GM13976 (cell line): ENCODE data around the gene MYO3A.

Source experiments
- DNase-seq: peaks from one replicate; pipeline ENCODE4 v3.0.0; 2012; ENCODE audit warnings: low spot score
- CTCF ChIP-seq: IDR thresholded peaks from 2 replicates; pipeline ENCODE4 v1.5.1; 2012; ENCODE audit warnings: borderline replicate concordance, mild to moderate bottlenecking; ENCODE audit not compliant: insufficient read depth; ENCODE audit errors: extremely low read depth, missing control alignments, control extremely low read depth
- in situ Hi-C: fragments of 300-500 bp; cut with MboI; formaldehyde crosslinking; loops from one replicate; pipeline ENCODE4 v1.12.0; 2022; ENCODE audit warnings: low sequenced_read_pairs, mixed read lengths, inconsistent platforms; ENCODE audit not compliant: unreplicated experiment

The MYO3A gene

GRCh38 chr10:25965584-25965983 lies 31.6 kb downstream of the MYO3A start:
- no peak for DNase-seq
- no peak for TF ChIP-seq CTCF
- in situ Hi-C loops = no loop called here

GRCh38 chr10:25966844-25967243 lies 32.8 kb downstream of the MYO3A start:
- in situ Hi-C loops = no loop called here
- no peak for DNase-seq
- no peak for TF ChIP-seq CTCF

GRCh38 chr10:25972631-25973030 lies 38.6 kb downstream of the MYO3A start:
- TF ChIP-seq CTCF = no peak
- DNase-seq = no peak
- in situ Hi-C loops = no loop called here

GRCh38 chr10:25974897-25975459 lies 40.9 kb downstream of the MYO3A start:
- in situ Hi-C loops = no loop called here
- no peak for TF ChIP-seq CTCF
- DNase-seq = no peak

GRCh38 chr10:25978771-25979170 lies 44.7 kb downstream of the MYO3A start:
- in situ Hi-C loops = no loop called here
- TF ChIP-seq CTCF = no peak
- no peak for DNase-seq

GRCh38 chr10:25982107-25982506 lies 48.1 kb downstream of the MYO3A start:
- in situ Hi-C loops = no loop called here
- TF ChIP-seq CTCF = no peak
- DNase-seq = no peak

- in situ Hi-C loops = no loop called here
- DNase-seq = no peak
Observed at GRCh38 chr10:25988583-25988982, 54.6 kb downstream of the MYO3A start.

More at GRCh38 chr10:25988583-25988982, 54.6 kb downstream of the MYO3A start:
- no peak for TF ChIP-seq CTCF
